Liver (tissue), 9 donors: ENCODE measurements around the gene SH3RF3. TPM values are rescaled to one million over a fixed set of nuclear protein-coding genes. Genes with fewer than 3 reads are reported as not detected.

Experiments used
- DNase-seq: peaks from one replicate; pipeline ENCODE4 v3.0.0-alpha.2; 2017; ENCODE audit warnings: low spot score
- H3K27ac ChIP-seq, 2 donors: one replicate each; pipeline ENCODE4 v1.7.0; 2013; ENCODE audit warnings: inconsistent platforms in 2 of 2, low read length in 2 of 2, control low read depth in 1 of 2, low read depth in 1 of 2, mild to moderate bottlenecking in 1 of 2
- H3K27me3 ChIP-seq, 4 donors: one replicate each; pipeline versions ENCODE4 v1.6.1 to v1.7.0; 2013; ENCODE audit warnings: low read length in 3 of 4, inconsistent platforms in 1 of 4, mild to moderate bottlenecking in 1 of 4, moderate library complexity in 1 of 4; ENCODE audit not compliant: control insufficient read depth in 4 of 4, insufficient read depth in 4 of 4
- H3K36me3 ChIP-seq, 4 donors: one replicate each; pipeline versions ENCODE4 v1.6.1 to v1.7.0; 2013; ENCODE audit warnings: low read length in 3 of 4, mild to moderate bottlenecking in 3 of 4, low read depth in 1 of 4, moderate library complexity in 1 of 4; ENCODE audit not compliant: control insufficient read depth in 4 of 4, insufficient read depth in 3 of 4
- H3K4me1 ChIP-seq, 4 donors: one replicate each; pipeline versions ENCODE4 v1.6.1 to v1.7.0; 2013; ENCODE audit warnings: low read length in 3 of 4, mild to moderate bottlenecking in 3 of 4, moderate library complexity in 1 of 4; ENCODE audit not compliant: control insufficient read depth in 4 of 4, insufficient read depth in 4 of 4
- H3K4me3 ChIP-seq, 3 donors: one replicate each; pipeline versions ENCODE4 v1.6.1 to v1.7.0; 2013; ENCODE audit warnings: low read length in 3 of 3, control low read depth in 1 of 3, low read depth in 1 of 3, mild to moderate bottlenecking in 1 of 3
- H3K9ac ChIP-seq, 2 donors: one replicate each; pipeline ENCODE4 v1.7.0; 2013; ENCODE audit warnings: low read length in 2 of 2, mild to moderate bottlenecking in 2 of 2, moderate library complexity in 2 of 2, control low read depth in 1 of 2, low read depth in 1 of 2
- H3K9me3 ChIP-seq, 4 donors: one replicate each; pipeline versions ENCODE4 v1.6.1 to v1.7.0; 2013; ENCODE audit warnings: low read length in 3 of 4; ENCODE audit not compliant: control insufficient read depth in 4 of 4
- ATF3 ChIP-seq: IDR thresholded peaks from 2 replicates; pipeline ENCODE4 v1.6.1; 2016; ENCODE audit warnings: antibody characterized with exemption
- EGR1 ChIP-seq, 2 donors: IDR thresholded peaks; 2 replicates each; pipeline ENCODE4 v1.6.1; 2016 to 2018; ENCODE audit warnings: antibody characterized with exemption in 2 of 2, low read depth in 2 of 2
- HNF4A ChIP-seq, 2 donors: conservative IDR thresholded peaks; 2 replicates each; pipeline ENCODE4 v1.6.1; 2016; ENCODE audit warnings: antibody characterized with exemption in 2 of 2, mild to moderate bottlenecking in 2 of 2
- HNF4G ChIP-seq: IDR thresholded peaks from 2 replicates; pipeline ENCODE4 v1.6.1; 2016; ENCODE audit warnings: antibody characterized with exemption
- JUND ChIP-seq, 2 donors: IDR thresholded peaks; 2 replicates each; pipeline ENCODE4 v1.6.1; 2016; ENCODE audit warnings: antibody characterized with exemption in 2 of 2
- MAX ChIP-seq: IDR thresholded peaks from 2 replicates; pipeline ENCODE4 v1.6.1; 2016; ENCODE audit warnings: antibody characterized with exemption
- NR2F2 ChIP-seq: IDR thresholded peaks from 2 replicates; pipeline ENCODE4 v1.6.1; 2016; ENCODE audit warnings: antibody characterized with exemption
- RAD21 ChIP-seq, 2 donors: IDR thresholded peaks; 2 replicates each; pipeline ENCODE4 v1.6.1; 2016; ENCODE audit warnings: antibody characterized with exemption in 2 of 2, mild to moderate bottlenecking in 2 of 2
- RXRA ChIP-seq, 2 donors: IDR thresholded peaks; 2 replicates each; pipeline ENCODE4 v1.6.1; 2017 to 2018; ENCODE audit warnings: antibody characterized with exemption in 2 of 2, mild to moderate bottlenecking in 1 of 2
- TAF1 ChIP-seq: conservative IDR thresholded peaks from 2 replicates; pipeline ENCODE4 v1.6.1; 2016; ENCODE audit warnings: antibody characterized with exemption, mild to moderate bottlenecking
- YY1 ChIP-seq: IDR thresholded peaks from 2 replicates; pipeline ENCODE4 v1.6.1; 2016; ENCODE audit warnings: antibody characterized with exemption, mild to moderate bottlenecking
- WGBS: extraction: QIAGEN DNeasy Blood & Tissue Kit; methylation state at CpG from one replicate; pipeline ENCODE4 v1.1.7; 2013; 5-methylcytosine and 5-hydroxymethylcytosine counted together
- polyA plus RNA-seq, 2 donors: library from polyadenylated mRNA; stranded (reverse) in 1 of 2; unstranded in 1 of 2; fragments of 200-250 nt in 1 of 2; fragments of >200 nt in 1 of 2; fragmentation: Nextera tagmentation in 1 of 2; extraction: Ambion mirVana in 1 of 2; gene quantifications; one replicate each; pipeline versions ENCODE4 v1.2.1 to v1.2.3, GENCODE V29; 2013 to 2015
- total RNA-seq, 2 donors: library from RNA; depleted of rRNA; stranded (reverse); fragments of >200 nt; gene quantifications; one replicate each; pipeline ENCODE4 v1.2.3, GENCODE V29; 2014
- donor health status: healthy.
- donor health status: healthy.
- donor health status: healthy.
- donor health status: healthy.
- donor health status: healthy.

Gene SH3RF3
- total and polyA plus RNA-seq, 4 donors, result 0.11 to 1.0 (median 0.54) TPM

DNA sequence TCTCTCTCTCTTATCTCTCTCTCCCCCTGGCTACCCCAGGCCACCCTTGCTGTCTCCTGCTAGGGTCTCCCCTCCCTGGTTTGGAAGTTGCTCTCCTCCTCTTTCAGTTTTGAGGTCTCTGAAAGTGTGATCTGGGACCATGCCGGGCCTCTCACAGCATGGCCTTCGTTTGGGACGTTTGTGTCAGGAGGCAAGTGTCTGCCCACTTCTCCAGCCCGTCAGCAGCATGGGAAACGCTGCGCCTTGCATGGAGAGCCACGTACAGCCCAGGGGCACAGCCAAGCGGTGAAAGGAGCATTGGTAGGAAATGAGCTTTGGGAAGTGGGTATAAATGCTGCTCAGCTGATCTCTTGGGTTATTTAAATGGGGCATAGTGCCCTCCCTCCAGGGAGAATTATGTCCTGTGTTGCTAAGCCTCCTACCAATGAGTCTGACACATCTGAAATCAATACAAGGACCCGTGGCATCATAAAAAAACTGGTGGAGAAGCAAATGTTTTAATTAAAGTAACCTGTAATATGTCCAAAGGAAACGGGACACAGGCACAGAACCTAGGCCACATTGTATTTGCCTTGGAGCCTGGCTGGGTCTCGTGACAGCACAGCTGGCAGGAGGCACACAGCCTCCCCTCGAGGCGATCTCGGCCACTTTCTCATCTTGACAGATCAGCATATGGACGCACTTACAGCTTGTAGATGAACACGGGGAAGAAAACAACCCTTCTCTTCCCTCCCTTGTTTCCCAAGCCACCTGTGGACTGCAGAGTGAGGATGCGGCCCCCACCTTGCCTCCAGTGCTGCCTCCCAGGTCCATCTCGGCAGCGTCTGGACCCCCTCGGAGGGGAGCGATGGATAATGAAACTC, 72.7 kb downstream of the SH3RF3 start:
- no peak for DNase-seq
- Histone ChIP-seq H3K27me3 (no peaks in the 10 kb centered on the region), H3K36me3 (no peaks in the 10 kb centered on the region), H3K9me3 (no peaks in the 10 kb centered on the region), H3K4me1 (no peaks in the 10 kb centered on the region), H3K9ac (no peak overlapping the region), H3K27ac (no peak overlapping the region), H3K4me3 (no peak overlapping the region)
- TF ChIP-seq EGR1 (IDR thresholded peaks at IDR 0.05; ENCODE audit: low read depth in 2 of 2), result no peak
- no peak for TF ChIP-seq YY1
- TF ChIP-seq RAD21 (IDR thresholded peaks at IDR 0.05), result no peak
- TF ChIP-seq RXRA (IDR thresholded peaks at IDR 0.05), result no peak
- no peak for TF ChIP-seq HNF4A (conservative IDR thresholded peaks at IDR 0.05)
- no peak for TF ChIP-seq TAF1
- TF ChIP-seq ATF3, result no peak
- WGBS, result 90% methylated on average over 21 of the region's 21 CpGs

- TF ChIP-seq HNF4G, result no peak
- no peak for TF ChIP-seq MAX
- no peak for TF ChIP-seq NR2F2
- DNase-seq, result no peak
- H3K27ac ChIP-seq, result no peak overlapping the region
Measured at GRCh38 chr2:109202486-109202885, 73.5 kb downstream of the SH3RF3 start.

DNA sequence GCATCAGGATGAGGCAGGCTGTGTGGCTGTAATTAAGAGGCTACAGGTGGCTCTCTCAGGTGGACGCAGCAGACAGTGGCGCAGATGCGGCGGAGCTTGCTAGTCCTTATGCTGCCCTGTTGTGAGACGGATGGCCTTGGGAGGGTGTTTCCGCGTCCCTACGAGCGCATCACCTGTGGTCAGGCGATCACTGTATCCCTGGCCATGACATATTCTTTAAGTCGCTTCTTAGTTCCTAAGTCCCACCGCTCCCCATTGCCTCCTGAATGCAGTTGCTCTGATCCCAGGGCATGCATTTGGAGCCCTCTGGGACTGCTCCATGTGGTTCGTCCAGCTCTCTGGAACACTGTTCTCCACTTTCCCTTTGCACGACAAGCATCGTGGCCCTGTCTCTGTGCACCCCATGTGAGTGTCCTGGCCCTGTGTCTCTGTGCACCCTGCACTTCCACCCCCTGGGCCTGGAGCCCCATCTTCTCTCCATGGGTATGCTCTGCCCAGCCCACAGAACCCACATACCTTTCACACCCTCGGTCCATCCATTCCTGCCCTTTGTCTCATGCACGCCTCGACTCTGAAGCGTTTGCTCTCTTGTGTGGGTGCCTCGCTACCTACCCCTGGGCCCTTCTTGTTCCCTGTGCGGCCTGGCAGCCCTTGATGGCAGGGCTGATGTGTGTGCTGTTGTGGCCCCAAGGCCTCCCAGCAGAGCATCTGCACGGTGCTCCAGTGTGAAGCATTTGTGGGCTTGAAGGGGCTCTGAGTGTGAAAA, 74.4 kb downstream of the SH3RF3 start:
- H3K4me1 ChIP-seq, result no peaks in the 10 kb centered on the region
- TF ChIP-seq YY1 (no peak), HNF4G (no peak), JUND (IDR thresholded peaks at IDR 0.05) (no peak), MAX (no peak), ATF3 (no peak)
- peaks cover 0 to 1% (median 0%) of the 10 kb centered on the region in 4 donors for H3K9me3 ChIP-seq
- H3K4me3 ChIP-seq, result no peak overlapping the region
- H3K27ac ChIP-seq, result no peak overlapping the region
- DNase-seq, result no peak
- no peak overlapping the region for H3K9ac ChIP-seq
- H3K36me3 ChIP-seq, result no peaks in the 10 kb centered on the region
- H3K27me3 ChIP-seq, result no peaks in the 10 kb centered on the region
- 96% methylated on average over 22 of the region's 22 CpGs for WGBS

More at GRCh38 chr2:109202486-109202885, 73.5 kb downstream of the SH3RF3 start:
- Histone ChIP-seq H3K4me1 (no peaks in the 10 kb centered on the region), H3K36me3 (no peaks in the 10 kb centered on the region), H3K27me3 (no peaks in the 10 kb centered on the region), H3K4me3 (no peak overlapping the region), H3K9ac (no peak overlapping the region), H3K9me3 (no peaks in the 10 kb centered on the region)
- 92% methylated on average over 9 of the region's 9 CpGs for WGBS
